Neuronal stem cell (in vitro differentiated cells): ENCODE results near the gene GSTCD.
"Not testable (repeated sequence)": the region's sequence is repeated elsewhere in the genome, so short reads cannot be mapped to it uniquely, and the experiment has no call there.

Experiments
- DNase-seq: peaks from one replicate; pipeline ENCODE4 v3.0.0-alpha.2; 2013; ENCODE audit warnings: low spot score
- H2AFZ ChIP-seq: one replicate; pipeline ENCODE4 v1.6.1; 2013; ENCODE audit warnings: mild to moderate bottlenecking, low read length, inconsistent platforms
- H2AK5ac ChIP-seq: 2 replicates; pipeline ENCODE4 v1.6.1; 2013; ENCODE audit warnings: low read depth, mild to moderate bottlenecking, inconsistent platforms, low read length, moderate library complexity, mixed read lengths
- H2BK120ac ChIP-seq: 2 replicates; pipeline ENCODE4 v1.6.1; 2013; ENCODE audit warnings: low read depth, mild to moderate bottlenecking, inconsistent platforms, low read length, moderate library complexity, mixed read lengths
- H2BK12ac ChIP-seq: one replicate; pipeline ENCODE4 v1.6.1; 2013; ENCODE audit warnings: low read length, inconsistent platforms
- H2BK15ac ChIP-seq: 2 replicates; pipeline ENCODE4 v1.6.1; 2013; ENCODE audit warnings: mild to moderate bottlenecking, low read length, inconsistent platforms, mixed read lengths
- H2BK5ac ChIP-seq: one replicate; pipeline ENCODE4 v1.6.1; 2013; ENCODE audit warnings: inconsistent platforms, mild to moderate bottlenecking, low read length, moderate library complexity
- H3K14ac ChIP-seq: one replicate; pipeline ENCODE4 v1.6.1; 2013; ENCODE audit warnings: low read length, inconsistent platforms
- H3K18ac ChIP-seq: 2 replicates; pipeline ENCODE4 v1.6.1; 2013; ENCODE audit warnings: low read length, inconsistent platforms
- H3K23ac ChIP-seq: 2 replicates; pipeline ENCODE4 v1.6.1; 2013; ENCODE audit warnings: low read depth, mild to moderate bottlenecking, mixed read lengths, low read length, inconsistent platforms; ENCODE audit not compliant: poor library complexity
- H3K27ac ChIP-seq: replicated peaks from 3 replicates; pipeline ENCODE4 v1.5.1; 2013; ENCODE audit warnings: low read length, inconsistent platforms
- H3K27me3 ChIP-seq, 3 experiments: 2 replicates each; pipeline ENCODE4 v1.6.1; 2013; ENCODE audit warnings: low read length in 3 of 3, mild to moderate bottlenecking in 2 of 3, inconsistent platforms in 1 of 3, low read depth in 1 of 3, mixed read lengths in 1 of 3, moderate library complexity in 1 of 3; ENCODE audit not compliant: control insufficient read depth in 3 of 3, insufficient read depth in 3 of 3
- H3K36me3 ChIP-seq, 2 donors: replicated peaks in 1 of 2; 2 replicates each; pipeline ENCODE4 v1.6.1; 2013; ENCODE audit warnings: low read length in 2 of 2; ENCODE audit not compliant: control insufficient read depth in 2 of 2, insufficient read depth in 2 of 2
- H3K4ac ChIP-seq: 2 replicates; pipeline ENCODE4 v1.6.1; 2013; ENCODE audit warnings: inconsistent platforms, mild to moderate bottlenecking, low read length, moderate library complexity
- H3K4me1 ChIP-seq, 2 donors: 1 replicate in 1 of 2; 2 replicates in 1 of 2; pipeline ENCODE4 v1.6.1; 2013; ENCODE audit warnings: low read length in 2 of 2, low read depth in 1 of 2; ENCODE audit not compliant: control insufficient read depth in 2 of 2, insufficient read depth in 1 of 2
- H3K4me2 ChIP-seq: one replicate; pipeline ENCODE4 v1.6.1; 2013; ENCODE audit warnings: mild to moderate bottlenecking, low read length, inconsistent platforms; ENCODE audit not compliant: insufficient read depth, poor library complexity, severe bottlenecking
- H3K4me3 ChIP-seq, 2 donors: 2 replicates each; pipeline ENCODE4 v1.5.1; 2013; ENCODE audit warnings: low read length in 2 of 2, mild to moderate bottlenecking in 2 of 2, inconsistent platforms in 1 of 2, moderate library complexity in 1 of 2
- H3K79me1 ChIP-seq: one replicate; pipeline ENCODE4 v1.6.1; 2013; ENCODE audit warnings: low read depth, mild to moderate bottlenecking, inconsistent platforms, low read length, moderate library complexity
- H3K9ac ChIP-seq: one replicate; pipeline ENCODE4 v1.6.1; 2013; ENCODE audit warnings: mild to moderate bottlenecking, low read depth, low read length, inconsistent platforms; ENCODE audit not compliant: poor library complexity
- H3K9me3 ChIP-seq, 2 donors: replicated peaks in 1 of 2; 2 replicates each; pipeline versions ENCODE3 to v1.6.1; 2013; ENCODE audit warnings: low read length in 2 of 2, mild to moderate bottlenecking in 2 of 2, inconsistent platforms in 1 of 2, low read depth in 1 of 2, mixed read lengths in 1 of 2, moderate library complexity in 1 of 2; ENCODE audit not compliant: control insufficient read depth in 2 of 2, insufficient read depth in 1 of 2
- H4K8ac ChIP-seq: one replicate; pipeline ENCODE4 v1.6.1; 2013; ENCODE audit warnings: low read depth, mild to moderate bottlenecking, inconsistent platforms, low read length, moderate library complexity
- H4K91ac ChIP-seq: one replicate; pipeline ENCODE4 v1.6.1; 2013; ENCODE audit warnings: low read length, low read depth, mild to moderate bottlenecking, inconsistent platforms; ENCODE audit not compliant: poor library complexity
- WGBS, 2 donors: extraction: QIAGEN DNeasy Blood & Tissue Kit; methylation state at CpG; one replicate each; pipeline ENCODE4 v1.1.7; 2013; ENCODE audit warnings: missing lambda C conversion rate in 2 of 2, mixed read lengths in 1 of 2; ENCODE audit not compliant: insufficient read length in 2 of 2, insufficient replicate concordance in 1 of 2; ENCODE audit errors: extremely low coverage in 2 of 2; 5-methylcytosine and 5-hydroxymethylcytosine counted together

GSTCD gene

DNA sequence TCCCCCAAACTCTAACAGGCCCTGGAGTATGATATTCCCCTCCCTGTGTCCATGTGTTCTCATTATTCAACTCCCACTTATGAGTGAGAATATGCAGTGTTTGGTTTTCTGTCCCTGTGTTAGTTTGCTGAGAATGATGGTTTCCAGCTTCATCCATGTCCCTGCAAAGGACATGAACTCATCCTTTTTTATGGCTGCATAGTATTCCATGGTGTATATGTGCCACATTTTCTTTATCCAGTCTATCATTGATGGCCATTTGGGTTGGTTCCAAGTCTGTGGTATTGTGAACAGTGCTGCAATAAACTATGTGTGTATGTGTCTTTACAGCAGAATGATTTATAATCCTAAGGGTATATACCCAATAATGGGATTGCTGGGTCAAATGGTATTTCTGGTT lies 61.9 kb downstream of the GSTCD start:
- H2BK15ac ChIP-seq, H2BK120ac ChIP-seq, H3K4me2 ChIP-seq, H3K14ac ChIP-seq, H4K8ac ChIP-seq, H4K91ac ChIP-seq, H2BK5ac ChIP-seq, H3K27ac ChIP-seq, H3K4ac ChIP-seq, H3K4me1 ChIP-seq, H3K36me3 ChIP-seq, H2BK12ac ChIP-seq, H3K4me3 ChIP-seq, H3K79me1 ChIP-seq, H3K9me3 ChIP-seq, H3K27me3 ChIP-seq, H2AK5ac ChIP-seq, H3K9ac ChIP-seq, DNase-seq, H2AFZ ChIP-seq, H3K23ac ChIP-seq, H3K18ac ChIP-seq: not testable (repeated sequence)

- not testable (repeated sequence) for H4K8ac ChIP-seq, H2BK15ac ChIP-seq, H3K79me1 ChIP-seq, H3K23ac ChIP-seq, DNase-seq, H3K4me3 ChIP-seq, H3K27ac ChIP-seq, H3K27me3 ChIP-seq, H3K9ac ChIP-seq, H2BK120ac ChIP-seq, H4K91ac ChIP-seq, H3K4me1 ChIP-seq, H2AFZ ChIP-seq, H3K4me2 ChIP-seq, H3K14ac ChIP-seq, H2BK12ac ChIP-seq, H2AK5ac ChIP-seq, H3K18ac ChIP-seq, H3K9me3 ChIP-seq, H2BK5ac ChIP-seq, H3K4ac ChIP-seq, H3K36me3 ChIP-seq
These were observed 63.5 kb downstream of the GSTCD start for GRCh38 chr4:105772065-105772464.

DNA sequence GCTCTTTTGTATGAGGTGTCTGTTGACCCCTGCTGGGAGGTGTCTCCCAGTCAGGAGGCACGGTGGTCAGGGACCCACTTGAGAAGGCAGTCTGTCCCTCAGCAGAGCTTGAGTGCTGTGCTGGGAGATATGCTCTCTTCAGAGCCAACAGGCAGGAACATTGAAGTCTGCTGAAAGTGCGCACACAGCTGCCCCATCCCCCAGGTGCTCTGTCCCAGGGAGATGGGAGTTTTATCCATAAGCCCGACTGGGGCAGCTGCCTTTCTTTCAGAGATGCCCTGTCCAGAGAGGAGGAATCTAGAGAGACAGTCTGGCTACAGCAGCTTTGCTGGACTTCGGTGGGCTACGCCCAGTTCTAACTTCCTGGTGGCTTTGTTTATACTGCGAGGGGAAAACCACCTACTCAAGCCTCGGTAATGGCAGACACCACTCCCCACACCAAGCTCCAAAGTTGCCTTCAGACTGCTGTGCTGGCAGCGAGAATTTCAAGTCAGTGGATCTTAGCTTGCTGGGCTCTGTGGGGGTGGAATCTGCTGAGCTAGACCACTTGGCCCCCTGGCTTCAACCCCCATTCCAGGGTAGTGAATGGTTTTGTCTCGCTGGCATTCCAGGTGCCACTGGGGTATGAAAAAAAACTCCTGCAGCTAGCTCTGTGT lies 67.3 kb downstream of the GSTCD start:
- no CpG with 5 or more reads among the region's 9 CpGs for WGBS, 2 donors
- H3K27me3 ChIP-seq, H2BK15ac ChIP-seq, H2BK5ac ChIP-seq, H2BK12ac ChIP-seq, H3K9ac ChIP-seq, H3K27ac ChIP-seq, H2AK5ac ChIP-seq, H3K18ac ChIP-seq, H2BK120ac ChIP-seq, H3K4me1 ChIP-seq, H3K4ac ChIP-seq, H4K8ac ChIP-seq, H4K91ac ChIP-seq, H3K4me2 ChIP-seq, H3K4me3 ChIP-seq, H3K23ac ChIP-seq, H2AFZ ChIP-seq, H3K9me3 ChIP-seq, H3K36me3 ChIP-seq, DNase-seq, H3K79me1 ChIP-seq, H3K14ac ChIP-seq: not testable (repeated sequence)

DNA sequence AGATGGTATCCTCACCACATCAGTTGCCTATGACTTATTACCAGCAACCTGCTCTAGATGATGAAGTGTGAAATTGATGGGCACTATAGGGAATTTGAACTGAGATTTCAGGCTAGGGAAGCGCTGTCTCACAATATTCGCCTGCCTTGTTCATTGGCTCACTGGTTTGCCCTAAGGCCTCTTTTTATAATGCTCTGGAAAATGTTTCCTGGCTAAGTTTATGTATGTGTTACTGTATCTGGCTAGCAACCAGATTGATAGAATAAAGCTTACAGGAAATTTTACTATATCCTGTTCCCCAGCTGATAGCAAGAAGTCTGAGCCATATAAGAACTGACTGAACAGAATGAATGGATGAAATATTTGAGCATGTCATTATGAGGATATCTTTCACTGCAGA lies 71.6 kb downstream of the GSTCD start:
- H3K9me3 ChIP-seq, result no peaks in the 10 kb centered on the region
- H3K36me3 ChIP-seq, result no peaks in the 10 kb centered on the region
- no peak overlapping the region for H3K4me2 ChIP-seq
- no peaks in the 10 kb centered on the region for H3K4me1 ChIP-seq
- H3K27ac ChIP-seq, result no peak overlapping the region
- no peak overlapping the region for H2BK12ac ChIP-seq
- no peak overlapping the region for H3K18ac ChIP-seq
- H2BK15ac ChIP-seq, result no peak overlapping the region
- no peak overlapping the region for H2AK5ac ChIP-seq
- H2BK5ac ChIP-seq, result no peak overlapping the region
- H3K4ac ChIP-seq, result no peak overlapping the region
- H3K79me1 ChIP-seq, result no peaks in the 10 kb centered on the region
- H4K91ac ChIP-seq, result no peak overlapping the region
- no peak overlapping the region for H2BK120ac ChIP-seq
- H3K27me3 ChIP-seq, result no peaks in the 10 kb centered on the region
- H3K14ac ChIP-seq, result no peak overlapping the region
- H4K8ac ChIP-seq, result no peak overlapping the region
- H3K4me3 ChIP-seq, result no peak overlapping the region
- H3K9ac ChIP-seq, result no peak overlapping the region
- DNase-seq, result no peak
- no peak overlapping the region for H2AFZ ChIP-seq
- H3K23ac ChIP-seq, result no peak overlapping the region
- no CpG with 5 or more reads among the region's 2 CpGs for WGBS, 2 donors
